GM20431 (cell line): ENCODE results near the gene GRID1.

Experiments used
- in situ Hi-C: fragments of 300-500 bp; cut with MseI, MboI; formaldehyde crosslinking; loops from one replicate; pipeline ENCODE4 v1.15.0; 2020; ENCODE audit warnings: low sequenced_read_pairs; ENCODE audit not compliant: unreplicated experiment

The GRID1 gene

DNA sequence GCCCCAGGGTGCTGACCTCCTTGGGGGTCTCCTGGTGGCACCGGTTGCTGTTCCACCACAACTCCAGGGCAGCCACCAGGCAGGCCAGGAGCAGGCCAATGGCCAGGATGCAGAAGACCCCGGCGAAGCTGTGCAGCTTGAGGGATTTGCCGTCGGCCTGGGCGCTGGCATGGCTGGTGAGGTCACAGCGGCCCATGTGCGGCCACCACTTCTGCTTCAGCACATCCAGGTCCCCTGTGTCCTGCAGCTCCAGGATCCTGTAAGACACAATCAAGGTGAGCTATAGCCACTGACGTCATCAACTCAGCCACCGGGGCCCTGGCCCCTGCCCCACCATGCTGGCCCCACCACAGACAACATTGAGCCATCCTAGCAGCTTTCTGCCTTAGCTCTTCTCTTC is 753.2 kb downstream of the GRID1 start:
- in situ Hi-C loops: no loop called here

DNA sequence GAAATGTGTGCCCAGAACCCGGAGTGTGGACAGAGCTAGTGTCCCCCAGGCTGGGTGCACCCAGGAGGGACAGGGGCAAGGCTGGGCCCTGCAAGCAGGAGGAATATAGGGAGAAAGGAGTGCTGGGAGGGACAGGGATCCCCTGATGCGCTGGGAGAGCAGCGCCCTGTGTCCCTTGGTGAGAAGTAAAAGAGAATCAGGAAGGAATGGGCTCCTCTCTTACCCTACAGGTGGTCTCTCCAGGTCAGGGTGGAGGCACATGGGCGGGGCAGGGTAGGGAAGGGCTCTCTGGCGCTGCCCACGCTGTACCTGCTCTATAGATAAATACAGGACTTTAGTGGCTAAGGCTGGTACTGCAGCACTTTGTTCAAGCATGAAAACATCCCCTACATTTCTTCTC is 753.8 kb downstream of the GRID1 start:
- in situ Hi-C loops: no loop called here

DNA sequence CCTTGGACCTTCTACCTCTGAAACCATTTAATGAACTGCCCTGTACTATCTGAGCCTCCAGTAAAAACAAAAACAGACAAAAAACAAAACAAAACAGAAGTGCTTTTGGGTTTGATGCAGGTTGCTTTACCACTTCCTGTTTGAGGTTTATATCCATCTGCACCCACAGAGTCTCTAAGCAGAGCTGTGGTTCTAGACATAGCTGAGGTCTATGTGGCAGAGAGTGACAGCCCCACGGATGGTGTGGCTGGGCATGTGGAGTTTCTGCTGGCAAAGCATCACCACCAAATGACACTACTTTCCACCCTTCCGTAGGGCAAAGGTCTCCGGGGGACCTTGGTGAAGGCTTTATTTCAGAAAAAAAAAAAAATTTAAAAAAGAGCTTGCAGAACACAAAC is 754.2 kb downstream of the GRID1 start:
- in situ Hi-C loops: no loop called here

DNA sequence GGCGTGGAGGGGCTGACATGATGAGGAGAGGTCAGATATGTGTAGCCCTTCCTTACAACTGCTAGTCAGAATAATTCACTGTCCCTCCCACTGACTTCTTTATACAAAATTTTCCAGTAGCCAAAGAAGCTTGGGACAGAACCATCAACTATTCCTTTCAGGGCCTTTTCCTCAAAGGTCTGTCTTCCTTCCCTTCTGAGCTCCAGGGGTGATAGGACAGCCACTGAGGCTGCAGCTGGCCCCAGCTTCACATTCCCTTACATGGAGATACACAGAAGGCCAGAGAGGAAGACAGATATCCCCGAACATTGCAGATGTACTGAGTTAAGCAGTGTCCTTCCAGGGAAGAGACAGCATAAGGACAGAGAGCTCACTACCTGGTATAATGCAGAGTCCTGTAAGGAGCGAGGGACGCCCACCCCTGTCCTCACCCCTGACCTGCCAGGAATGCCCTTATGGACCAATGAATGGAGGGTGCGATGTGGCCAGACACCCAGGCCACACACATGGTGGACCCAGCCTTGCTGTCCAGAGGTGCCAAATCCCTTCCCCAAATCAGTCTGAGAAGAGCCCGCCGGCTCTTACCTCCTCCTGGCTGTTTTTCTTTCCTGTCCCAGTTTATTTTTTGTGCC is 754.7 kb downstream of the GRID1 start:
- in situ Hi-C loops: no loop called here

DNA sequence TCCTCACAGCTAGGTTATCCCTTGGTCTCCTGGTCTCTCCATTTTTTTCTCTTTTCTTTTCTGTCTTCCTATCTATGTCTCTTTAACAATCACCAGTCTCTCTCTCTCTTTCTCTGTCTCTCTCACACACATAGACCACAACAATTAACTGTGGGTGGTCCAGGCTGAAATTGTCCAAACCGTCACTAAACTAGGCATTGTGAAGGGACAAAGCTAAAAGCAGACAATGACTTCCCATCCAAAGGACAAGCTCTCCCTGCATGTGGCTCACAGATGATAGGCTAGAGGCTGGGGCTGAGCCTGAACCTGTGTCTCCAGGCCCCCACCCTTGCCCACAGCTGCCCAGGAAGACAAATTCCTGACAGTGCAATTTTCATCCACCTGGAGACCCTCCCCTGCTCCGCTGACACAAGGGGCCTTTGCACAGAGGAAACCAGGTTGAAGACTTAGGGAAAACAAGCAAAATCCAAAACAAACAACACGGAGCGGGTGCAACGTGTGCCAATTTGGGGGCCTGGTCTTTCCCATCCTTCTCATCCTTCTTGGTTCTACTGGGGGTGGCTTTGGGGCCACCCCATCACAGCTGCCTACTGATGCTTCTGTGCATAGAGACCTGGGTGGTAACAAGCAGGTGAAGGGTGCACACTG is 755.4 kb downstream of the GRID1 start:
- in situ Hi-C loops: no loop called here

DNA sequence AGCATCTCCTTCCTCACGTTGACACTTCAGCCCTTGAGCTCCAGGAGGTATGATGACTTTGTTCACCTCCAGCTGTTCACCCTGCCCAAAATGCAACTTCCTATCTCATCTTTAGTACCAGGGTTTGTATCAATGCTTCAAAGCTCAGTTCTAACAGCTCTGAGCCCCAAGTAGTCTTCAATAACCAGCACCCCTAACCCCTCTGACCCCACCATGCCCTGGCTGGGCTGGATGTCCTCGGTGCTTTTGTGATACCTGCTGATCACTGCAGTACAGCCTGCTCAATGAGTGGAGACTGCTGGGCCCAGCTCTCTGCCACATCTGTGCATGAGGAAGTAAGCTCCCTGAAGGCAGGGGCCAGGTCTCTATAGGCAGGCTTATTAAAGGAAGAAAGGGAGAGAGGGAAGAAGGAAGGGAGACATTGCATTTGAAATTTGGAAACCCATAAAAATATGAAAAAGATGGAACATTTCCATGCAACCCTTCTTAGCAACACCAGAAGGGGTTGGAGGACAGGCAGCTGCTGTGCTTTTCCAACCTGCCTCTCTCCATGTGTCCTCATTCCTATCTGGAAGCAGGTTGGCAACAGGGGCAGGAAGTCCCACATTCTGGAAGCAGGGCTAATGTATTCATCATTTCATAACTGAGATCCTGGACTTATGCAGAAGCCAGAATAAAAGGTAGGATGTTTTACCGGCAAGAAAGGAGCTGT is 756.1 kb downstream of the GRID1 start:
- in situ Hi-C loops: no loop called here

DNA sequence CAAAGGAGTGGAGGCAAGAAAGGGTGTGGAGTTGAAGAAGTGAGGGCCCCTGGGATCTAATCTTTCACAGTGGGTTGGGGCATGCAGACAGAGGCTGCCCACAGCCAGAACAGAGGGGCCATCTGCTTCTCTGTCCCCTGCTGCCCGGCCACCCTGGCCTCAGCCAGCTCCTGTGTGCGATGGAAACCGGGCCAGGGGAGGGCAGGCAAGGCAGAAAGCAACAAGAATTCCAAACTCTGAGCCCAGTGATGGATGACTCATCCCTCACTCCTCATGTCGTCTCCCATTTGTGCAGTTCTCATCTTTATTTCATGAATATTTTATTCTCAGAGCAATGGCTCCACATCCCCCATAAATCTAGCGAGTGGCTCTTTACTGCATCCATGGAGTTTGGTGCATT is 757.1 kb downstream of the GRID1 start:
- in situ Hi-C loops: no loop called here

DNA sequence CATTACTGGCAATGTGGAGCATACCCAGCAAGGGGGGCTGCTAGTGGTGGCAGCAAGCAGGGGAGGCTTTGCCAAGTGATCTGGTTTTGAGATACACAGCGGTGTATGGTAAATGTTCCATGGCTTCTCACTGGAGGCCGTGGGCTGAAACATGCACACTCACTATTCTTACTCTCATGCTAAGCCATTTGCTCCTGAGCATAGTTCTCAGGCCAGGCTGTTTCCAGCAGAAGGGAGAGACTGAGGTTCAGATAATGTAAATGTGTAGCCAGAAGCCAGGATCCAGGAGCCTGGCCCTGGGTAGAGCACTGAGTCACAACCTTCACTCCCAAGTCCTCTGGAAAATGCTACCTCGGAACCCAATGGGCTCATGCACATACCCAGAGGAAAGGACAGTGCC is 757.9 kb downstream of the GRID1 start:
- in situ Hi-C loops: no loop called here

DNA sequence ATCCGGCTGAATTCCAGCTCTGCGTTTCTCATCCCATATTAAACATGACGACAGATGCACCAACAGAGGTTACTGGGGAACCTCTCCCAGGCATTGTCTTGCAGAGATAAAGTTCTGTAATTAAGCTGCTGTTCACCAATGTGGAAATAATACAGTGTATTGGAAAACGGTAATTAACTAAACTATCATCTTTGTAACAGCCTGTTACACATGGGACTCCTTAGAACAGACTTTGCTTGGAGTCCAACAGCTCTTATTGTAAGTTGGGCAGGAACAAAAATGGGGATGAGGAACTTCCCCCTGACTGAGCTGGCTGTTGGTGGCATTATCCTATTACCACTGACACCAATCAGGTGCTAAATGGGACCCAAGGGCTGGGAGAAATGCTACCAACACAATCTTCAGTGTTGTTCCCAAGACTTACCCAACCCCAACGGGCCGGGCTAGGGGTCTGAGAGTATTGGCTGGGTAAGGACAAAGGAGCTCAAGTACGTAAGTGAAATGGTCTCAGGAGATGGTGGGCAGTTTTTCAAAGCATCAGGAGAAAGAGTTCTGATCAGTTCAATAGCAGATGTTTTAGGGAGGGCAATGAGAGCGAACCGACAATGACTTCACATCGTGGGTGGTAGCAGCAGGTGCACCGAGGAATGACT is 759.4 kb downstream of the GRID1 start:
- in situ Hi-C loops: no loop called here

DNA sequence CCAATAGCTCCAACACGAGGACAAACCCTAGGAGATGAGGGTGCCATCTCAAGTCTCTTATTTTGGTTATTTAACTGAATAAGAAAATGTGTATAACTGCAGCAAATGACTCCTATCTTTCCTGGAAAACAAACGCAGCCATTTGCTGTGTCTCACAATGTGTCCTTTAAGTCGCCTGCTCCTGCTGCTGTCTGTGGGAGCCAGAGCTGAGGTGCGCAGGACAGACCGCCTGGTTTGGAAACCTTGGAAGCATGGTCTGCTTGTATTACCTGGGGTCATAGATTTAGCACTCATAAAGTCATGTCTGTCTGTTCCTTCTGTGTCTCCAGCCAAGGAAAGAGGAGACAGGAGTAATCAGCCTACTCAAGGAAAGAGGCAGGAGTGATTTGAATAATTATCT is 760.2 kb downstream of the GRID1 start:
- in situ Hi-C loops: no loop called here

DNA sequence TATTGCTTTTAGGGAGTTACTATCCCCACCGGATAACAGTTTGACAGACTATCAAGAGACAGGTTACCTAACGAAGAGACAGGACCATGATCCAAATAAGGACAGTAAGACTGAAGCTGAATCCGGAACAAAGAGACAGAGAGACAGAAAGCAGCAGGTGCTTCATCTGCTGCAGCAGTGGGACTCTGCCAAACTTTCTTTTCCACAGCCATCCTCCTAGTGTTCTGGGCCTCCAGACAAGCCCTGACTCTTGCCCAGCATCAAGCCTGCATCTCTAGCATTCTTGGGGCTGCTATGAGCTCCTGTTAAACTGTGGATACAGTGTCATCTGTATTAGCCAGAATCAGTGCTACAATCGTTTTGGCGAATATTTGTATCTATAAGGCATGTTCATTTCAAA is 761.7 kb downstream of the GRID1 start:
- in situ Hi-C loops: no loop called here

DNA sequence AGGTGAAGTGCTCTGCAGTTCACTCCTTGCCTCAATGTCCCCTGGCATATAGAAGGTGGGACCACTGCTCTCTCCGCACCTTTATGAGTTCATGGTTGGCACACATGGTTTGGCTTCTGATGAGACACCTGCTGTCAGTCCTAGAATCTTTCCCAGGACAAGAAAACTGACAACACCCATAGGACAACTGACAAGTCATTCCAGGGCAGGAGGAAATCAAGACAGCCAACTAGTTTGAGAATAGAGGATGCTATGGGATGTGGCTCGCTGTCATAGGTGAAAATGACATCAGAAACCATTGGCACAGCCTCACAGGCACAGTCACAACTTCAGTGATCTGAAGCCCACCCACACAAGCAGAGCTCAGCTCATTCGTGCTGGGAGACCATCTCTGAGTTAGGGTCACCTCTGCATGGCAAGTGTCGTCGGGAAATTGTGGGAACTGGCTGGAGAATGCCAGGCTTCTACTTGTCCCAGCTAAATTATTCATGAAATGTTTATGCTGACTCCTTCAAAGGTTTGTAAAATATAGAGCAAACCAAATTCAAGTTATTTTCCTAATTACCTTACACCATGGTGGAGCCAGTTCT is 762.4 kb downstream of the GRID1 start:
- in situ Hi-C loops: no loop called here

DNA sequence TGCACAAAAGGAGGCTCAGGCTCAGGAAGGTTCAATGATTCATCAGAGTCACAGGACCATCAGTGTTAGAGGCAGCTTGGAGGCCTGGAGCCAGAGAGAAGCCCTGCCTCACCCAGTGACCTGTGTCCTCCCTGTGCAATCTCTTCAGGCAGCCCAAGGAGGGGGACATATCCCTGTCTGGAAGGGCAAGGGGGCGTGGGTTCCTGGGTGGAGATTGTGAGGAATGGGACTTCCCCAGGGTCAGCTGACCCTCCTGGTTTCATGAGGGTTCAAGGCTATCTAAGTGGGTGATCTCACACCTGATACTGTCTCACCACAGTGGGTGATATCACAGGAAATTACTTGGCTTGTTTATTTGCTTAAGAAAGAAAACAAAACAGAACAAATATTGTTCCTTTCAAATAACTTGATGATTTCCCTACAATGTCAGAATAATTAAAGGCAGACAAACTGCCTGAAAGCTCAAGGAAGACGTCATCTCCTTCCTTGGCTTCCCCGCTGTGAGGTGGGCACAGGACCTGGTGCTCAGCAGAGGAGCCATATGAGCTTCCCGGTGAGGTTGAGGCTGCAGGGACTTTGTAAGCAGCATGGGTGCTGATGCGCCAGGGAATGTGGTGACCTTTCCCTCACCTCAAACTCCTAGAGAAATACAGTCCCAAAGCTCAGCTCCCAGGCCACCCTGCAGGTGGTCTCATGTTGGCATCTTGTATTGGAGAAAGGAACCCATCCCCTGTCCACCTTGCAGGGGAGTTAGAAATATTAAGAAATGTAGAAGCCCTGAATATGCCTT is 763.2 kb downstream of the GRID1 start:
- in situ Hi-C loops: no loop called here

DNA sequence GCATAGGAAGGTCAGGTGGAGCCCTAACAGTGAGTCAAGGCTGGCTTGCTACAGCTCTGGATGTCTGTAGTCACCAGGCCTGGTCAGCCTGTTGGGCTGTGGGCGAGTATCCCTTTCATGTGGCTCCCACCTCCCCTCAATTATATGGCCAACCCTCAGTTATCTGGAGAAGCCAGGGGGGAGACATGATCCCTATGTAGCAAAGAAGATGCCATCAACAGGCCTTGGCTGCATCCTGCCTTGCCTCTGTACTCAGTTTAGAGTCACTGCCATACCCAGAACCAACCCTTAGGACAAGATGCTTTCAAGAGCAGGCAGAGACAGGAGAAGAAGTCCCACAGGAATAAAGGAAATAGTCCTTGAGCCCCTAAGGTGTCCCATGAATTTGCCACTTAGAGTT is 763.9 kb downstream of the GRID1 start:
- in situ Hi-C loops: no loop called here

DNA sequence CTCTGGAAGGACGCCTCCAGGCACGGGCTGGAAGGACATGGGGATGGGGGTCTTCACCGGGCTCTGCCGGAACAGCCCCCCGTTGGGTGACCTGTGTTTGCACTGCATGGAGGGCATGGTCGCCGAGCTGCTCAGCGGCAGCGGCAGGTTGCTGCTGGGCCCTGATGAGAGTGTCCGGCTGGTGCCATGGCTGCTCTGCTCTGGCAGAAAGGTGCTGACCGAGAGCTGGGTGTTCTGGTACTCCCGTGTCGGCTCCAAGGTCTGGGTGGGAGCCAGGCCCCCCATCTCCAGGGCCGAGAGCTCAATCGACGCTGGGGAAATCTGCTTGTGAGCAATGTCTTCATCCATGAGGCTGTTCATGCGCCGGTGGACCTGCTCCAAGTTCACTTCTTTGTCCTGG is 764.3 kb downstream of the GRID1 start:
- in situ Hi-C loops: no loop called here

DNA sequence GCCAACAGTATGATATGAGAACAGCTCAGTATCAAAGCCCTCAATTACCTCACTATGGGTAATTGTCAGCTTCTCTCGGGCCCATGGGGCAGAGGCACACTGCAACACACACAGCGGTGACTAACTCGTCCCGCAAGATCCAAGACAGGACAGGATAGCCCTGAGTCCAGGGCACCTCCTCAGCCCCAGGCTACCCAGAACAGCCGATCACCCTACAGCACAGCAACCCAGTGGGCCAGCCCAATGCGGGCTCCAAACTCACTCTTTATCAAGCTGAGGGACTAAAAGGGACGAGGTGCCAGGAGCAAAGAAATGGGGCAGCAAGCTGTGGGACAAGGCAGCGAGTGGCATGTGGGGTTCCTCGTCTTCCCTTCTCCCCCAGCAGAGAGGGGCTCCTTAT is 765.1 kb downstream of the GRID1 start:
- in situ Hi-C loops: no loop called here

DNA sequence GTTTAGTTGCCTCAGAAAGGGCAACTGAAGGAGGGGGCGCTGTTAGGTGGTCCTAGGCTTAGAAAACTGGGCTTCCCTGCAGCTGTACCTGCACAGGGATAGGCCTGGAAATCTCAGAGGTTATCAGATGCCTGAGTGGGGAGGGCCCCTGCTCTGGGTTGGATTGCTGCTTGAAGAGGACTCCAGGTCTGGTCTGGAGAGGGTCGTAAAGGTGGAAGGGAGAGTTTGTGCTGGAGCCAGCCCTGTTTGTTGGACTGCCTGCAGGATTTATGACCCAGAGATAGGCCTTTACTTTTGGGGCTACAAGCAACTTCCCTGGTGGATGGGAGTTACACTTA is 765.9 kb downstream of the GRID1 start:
- in situ Hi-C loops: no loop called here

DNA sequence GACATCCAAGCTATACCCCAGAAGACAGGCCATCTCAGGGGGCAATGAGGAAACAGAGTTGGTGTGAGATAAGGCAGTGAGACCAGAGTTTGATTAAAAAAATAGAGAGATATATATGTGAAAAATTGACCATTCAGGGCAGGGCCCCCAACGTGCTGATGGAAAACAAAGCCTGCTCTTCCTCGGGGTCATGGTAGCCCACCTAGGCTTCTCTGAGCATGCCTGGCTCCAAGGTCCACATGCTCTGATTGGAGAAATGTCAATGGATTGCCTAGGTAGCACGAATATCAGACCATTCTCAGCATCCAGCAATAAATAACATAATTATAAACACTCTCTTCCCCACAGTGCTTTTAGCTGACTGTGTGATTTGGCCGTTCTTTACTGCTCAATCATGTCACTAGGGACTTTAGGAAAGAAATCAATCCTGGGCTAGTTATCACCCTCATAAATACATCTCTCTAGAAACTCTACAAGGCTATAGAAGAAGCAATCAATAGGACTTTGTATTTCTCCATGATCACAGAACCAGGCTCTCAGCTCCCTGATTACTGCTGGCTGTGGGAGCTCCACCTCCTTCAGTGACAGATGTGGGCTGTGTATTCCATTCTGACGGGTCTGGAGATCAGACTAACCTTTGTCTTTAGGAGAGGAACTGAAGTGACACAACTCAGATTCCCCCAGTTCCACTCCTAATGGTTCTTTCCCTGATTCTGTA is 766.4 kb downstream of the GRID1 start:
- in situ Hi-C loops: no loop called here

DNA sequence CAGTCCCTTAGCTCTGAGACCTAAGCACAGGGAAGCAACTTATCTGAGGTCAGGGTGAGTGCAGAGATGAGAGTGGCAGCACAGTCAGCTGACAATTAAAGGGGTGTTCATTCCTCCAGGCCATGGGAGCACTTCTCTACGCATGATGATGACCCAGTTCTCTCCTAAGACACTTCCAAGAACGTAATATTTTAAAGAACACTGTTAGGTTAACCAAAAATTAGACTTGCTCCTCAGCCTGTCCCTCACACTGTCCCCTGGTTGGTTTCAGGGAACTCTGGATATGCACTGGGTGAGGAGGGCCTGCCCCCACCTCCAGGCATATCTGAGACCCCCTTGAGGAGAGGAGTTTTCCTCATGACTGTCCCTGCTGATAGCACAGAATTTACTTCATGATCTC is 767.5 kb downstream of the GRID1 start:
- in situ Hi-C loops: no loop called here

DNA sequence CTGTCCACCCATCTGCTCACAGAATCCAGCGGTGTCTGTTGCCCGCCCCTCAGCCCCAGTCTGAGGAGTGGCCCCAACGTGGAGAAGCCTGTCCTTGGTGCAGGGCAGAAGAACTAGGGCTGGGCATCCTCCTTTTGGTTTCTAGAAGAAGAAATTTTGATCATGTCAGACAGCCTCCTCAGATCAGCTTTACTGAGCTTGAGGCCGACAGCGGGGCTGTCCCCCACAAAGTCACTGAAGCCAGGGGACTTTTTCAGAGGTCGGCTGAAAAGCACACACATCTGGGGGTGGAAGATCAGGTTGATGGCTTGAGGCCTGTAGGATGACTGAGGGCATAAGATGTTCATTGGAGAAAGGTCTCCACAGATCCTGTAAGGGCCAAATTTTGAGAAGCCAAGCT is 767.9 kb downstream of the GRID1 start:
- in situ Hi-C loops: no loop called here
